Occipital lobe (tissue), 2 donors: ENCODE results near the gene MAP7D3. TPM values are rescaled to one million over a fixed set of nuclear protein-coding genes. Genes with fewer than 3 reads are reported as not detected.
"Not testable (repeated sequence)": the region's sequence is repeated elsewhere in the genome, so short reads cannot be mapped to it uniquely, and the experiment has no call there.

Experiments
- DNase-seq: peaks from one replicate; lab custom pipeline; 2025; lab: John Stamatoyannopoulos, UW
- total RNA-seq: library from RNA; depleted of rRNA; stranded (reverse); fragments of >200 nt; gene quantifications from one replicate; pipeline ENCODE4 v1.2.3, GENCODE V29; 2014

The MAP7D3 gene
- total RNA-seq, 1 donor from 2014 or later = 1.4 TPM

- DNase-seq = no peak
These were observed 65.7 kb downstream of the MAP7D3 start for GRCh38 chrX:136185401-136186022.

- no peak for DNase-seq
These were observed 67.3 kb downstream of the MAP7D3 start for GRCh38 chrX:136183917-136184316.

GRCh38 chrX:136183172-136183571 is 68.0 kb downstream of the MAP7D3 start:
- no peak for DNase-seq

GRCh38 chrX:136182414-136182813 is 68.8 kb downstream of the MAP7D3 start:
- no peak for DNase-seq

- no peak for DNase-seq
These were observed 72.1 kb downstream of the MAP7D3 start for GRCh38 chrX:136179133-136179532.

GRCh38 chrX:136176399-136176825 is 74.8 kb downstream of the MAP7D3 start:
- no peak for DNase-seq

GRCh38 chrX:136171420-136171819 is 79.8 kb downstream of the MAP7D3 start:
- no peak for DNase-seq

GRCh38 chrX:136170139-136170800 is 80.9 kb downstream of the MAP7D3 start:
- DNase-seq = no peak

- DNase-seq = peak; percentile 3
These were observed 82.1 kb downstream of the MAP7D3 start for GRCh38 chrX:136168929-136169735.

- not testable (repeated sequence) for DNase-seq
These were observed 83.2 kb downstream of the MAP7D3 start for GRCh38 chrX:136167989-136168388.

- no peak for DNase-seq
These were observed 84.9 kb downstream of the MAP7D3 start for GRCh38 chrX:136166221-136166855.

- no peak for DNase-seq
These were observed 85.8 kb downstream of the MAP7D3 start for GRCh38 chrX:136165406-136165805.

GRCh38 chrX:136163689-136164088 is 87.5 kb downstream of the MAP7D3 start:
- no peak for DNase-seq

Other genes with a start within 250 kb of the MAP7D3 start
- 90.0 TPM for gene FHL1, start 103.9 kb downstream of the MAP7D3 start, total RNA-seq
- gene ADGRG4, start 49.6 kb upstream of the MAP7D3 start, total RNA-seq = not detected
- gene BRS3, start 236.5 kb upstream of the MAP7D3 start, total RNA-seq = not detected
- gene HTATSF1, start 246.2 kb upstream of the MAP7D3 start, total RNA-seq = 67.4 TPM